HG02870 (cell line): ENCODE data around the gene NUCKS1.

Experiments used
- ATAC-seq: cut with Tn5 transposase; IDR thresholded peaks from one replicate; pipeline ENCODE4 v1.9.1; 2021; ENCODE audit warnings: mild to moderate bottlenecking, moderate library complexity; ENCODE audit not compliant: unreplicated experiment

Gene NUCKS1

GRCh38 chr1:205703072-205703471 is 46.9 kb downstream of the NUCKS1 start:
- ATAC-seq: no peak

- ATAC-seq: no peak
Measured at GRCh38 chr1:205701891-205702290, 48.1 kb downstream of the NUCKS1 start.

GRCh38 chr1:205701420-205701819 is 48.6 kb downstream of the NUCKS1 start:
- ATAC-seq: no peak

- no peak for ATAC-seq
Measured at GRCh38 chr1:205700865-205701401, 49.0 kb downstream of the NUCKS1 start.

- ATAC-seq: no peak
Measured at GRCh38 chr1:205699416-205699815, 50.6 kb downstream of the NUCKS1 start.

- ATAC-seq: no peak
Measured at GRCh38 chr1:205698921-205699320, 51.1 kb downstream of the NUCKS1 start.

GRCh38 chr1:205693421-205693991 is 56.5 kb downstream of the NUCKS1 start:
- no peak for ATAC-seq

GRCh38 chr1:205692423-205692822 is 57.6 kb downstream of the NUCKS1 start:
- ATAC-seq: no peak

GRCh38 chr1:205690122-205690756 is 59.7 kb downstream of the NUCKS1 start:
- no peak for ATAC-seq

- ATAC-seq: no peak
Measured at GRCh38 chr1:205689479-205689878, 60.5 kb downstream of the NUCKS1 start.

GRCh38 chr1:205688171-205689080 is 61.6 kb downstream of the NUCKS1 start:
- no peak for ATAC-seq

GRCh38 chr1:205687242-205687641 is 62.7 kb downstream of the NUCKS1 start:
- ATAC-seq: no peak

- no peak for ATAC-seq
Measured at GRCh38 chr1:205681364-205681763, 68.6 kb downstream of the NUCKS1 start.

GRCh38 chr1:205680073-205680851 is 69.7 kb downstream of the NUCKS1 start, which contains the start of gene SLC45A3:
SLC45A3 (minus strand) TSS chr1:205680509; CDS start chr1:205664656, 15,853 bp downstream.
- ATAC-seq: no peak

- no peak for ATAC-seq
Measured at GRCh38 chr1:205678286-205679111, 71.5 kb downstream of the NUCKS1 start.

GRCh38 chr1:205677167-205677566 is 72.8 kb downstream of the NUCKS1 start:
- ATAC-seq: no peak

- ATAC-seq: no peak
Measured at GRCh38 chr1:205676597-205676996, 73.4 kb downstream of the NUCKS1 start.

GRCh38 chr1:205676002-205676401 is 74.0 kb downstream of the NUCKS1 start:
- no peak for ATAC-seq

- ATAC-seq: no peak
Measured at GRCh38 chr1:205675247-205675646, 74.7 kb downstream of the NUCKS1 start.

- no peak for ATAC-seq
Measured at GRCh38 chr1:205672970-205673369, 77.0 kb downstream of the NUCKS1 start.
